HG02885 (cell line): ENCODE results near the gene TPSD1.
"Not testable (repeated sequence)": the region's sequence is repeated elsewhere in the genome, so short reads cannot be mapped to it uniquely, and the experiment has no call there.

Experiments
- ATAC-seq: cut with Tn5 transposase; IDR thresholded peaks from one replicate; pipeline ENCODE4 v1.9.1; 2021; ENCODE audit warnings: mild to moderate bottlenecking; ENCODE audit not compliant: unreplicated experiment, poor library complexity

The TPSD1 gene

GRCh38 chr16:1278477-1278876 lies 22.6 kb downstream of the TPSD1 start:
- ATAC-seq, result no peak

GRCh38 chr16:1279081-1279944 lies 23.4 kb downstream of the TPSD1 start:
- ATAC-seq, result no peak

- no peak for ATAC-seq
These were observed 24.2 kb downstream of the TPSD1 start for GRCh38 chr16:1279945-1280589.

GRCh38 chr16:1280783-1281182 lies 24.9 kb downstream of the TPSD1 start:
- ATAC-seq, result no peak

GRCh38 chr16:1281517-1281916 lies 25.6 kb downstream of the TPSD1 start:
- ATAC-seq, result no peak

GRCh38 chr16:1282324-1282973 lies 26.6 kb downstream of the TPSD1 start:
- no peak for ATAC-seq

GRCh38 chr16:1283296-1283695 lies 27.4 kb downstream of the TPSD1 start:
- no peak for ATAC-seq

GRCh38 chr16:1283996-1284616 lies 28.2 kb downstream of the TPSD1 start:
- ATAC-seq, result no peak

- ATAC-seq, result no peak
These were observed 30.0 kb downstream of the TPSD1 start for GRCh38 chr16:1285669-1286512.

GRCh38 chr16:1286513-1287094 lies 30.7 kb downstream of the TPSD1 start:
- no peak for ATAC-seq

GRCh38 chr16:1287982-1288670 lies 32.3 kb downstream of the TPSD1 start:
- ATAC-seq, result no peak

- ATAC-seq, result no peak
These were observed 33.1 kb downstream of the TPSD1 start for GRCh38 chr16:1288813-1289476.

GRCh38 chr16:1289477-1289866 lies 33.6 kb downstream of the TPSD1 start:
- no peak for ATAC-seq

- no peak for ATAC-seq
These were observed 34.2 kb downstream of the TPSD1 start for GRCh38 chr16:1290063-1290501.

- no peak for ATAC-seq
These were observed 35.1 kb downstream of the TPSD1 start for GRCh38 chr16:1290860-1291575.

- ATAC-seq, result no peak
These were observed 35.7 kb downstream of the TPSD1 start for GRCh38 chr16:1291576-1291974.

GRCh38 chr16:1292208-1292607 lies 36.3 kb downstream of the TPSD1 start:
- ATAC-seq, result not testable (repeated sequence)

- not testable (repeated sequence) for ATAC-seq
These were observed 36.9 kb downstream of the TPSD1 start for GRCh38 chr16:1292808-1293207.
